H1 (cell line): ENCODE results near the gene PLEKHG1. TPM values are rescaled to one million over a fixed set of nuclear protein-coding genes. Genes with fewer than 3 reads are reported as not detected.

Experiments used
- CTCF ChIA-PET: fragments of 300-600 bp; sonication (Branson Sonifier 250); formaldehyde crosslinking; loops from one replicate; lab custom pipeline; 2021; ENCODE audit not compliant: partially characterized antibody; lab: Charles Lee
- POLR2A ChIA-PET: fragments of 300-600 bp; sonication (Branson Sonifier 250); formaldehyde crosslinking; loops from one replicate; lab custom pipeline; 2021; ENCODE audit warnings: inconsistent platforms; ENCODE audit not compliant: partially characterized antibody; lab: Charles Lee
- DNase-seq, 2 experiments: peaks; one replicate each; pipeline versions ENCODE4 v3.0.0 to v3.0.0-alpha.2; 2010 to 2022; ENCODE audit warnings: low spot score in 2 of 2, low read depth in 1 of 2, mixed read lengths in 1 of 2
- FAIRE-seq: peaks from 2 replicates; lab custom pipeline; 2011; peaks lifted over from hg19 to GRCh38; lab: Jason Lieb, UNC
- H2AFZ ChIP-seq: 2 replicates; pipeline ENCODE4 v1.8.1; 2012; ENCODE audit warnings: low read length, inconsistent platforms
- H2AK5ac ChIP-seq: 2 replicates; pipeline ENCODE4 v1.6.1; 2013; ENCODE audit warnings: low read depth, low read length
- H2BK120ac ChIP-seq: replicated peaks from 2 replicates; pipeline ENCODE3; 2013; ENCODE audit warnings: low read depth, low read length, inconsistent platforms
- H2BK12ac ChIP-seq: 2 replicates; pipeline ENCODE4 v1.6.1; 2013; ENCODE audit warnings: low read depth, low read length
- H2BK15ac ChIP-seq: 2 replicates; pipeline ENCODE4 v1.6.1; 2013; ENCODE audit warnings: low read length
- H2BK20ac ChIP-seq: 2 replicates; pipeline ENCODE4 v1.6.1; 2013; ENCODE audit warnings: low read length
- H2BK5ac ChIP-seq: 2 replicates; pipeline ENCODE4 v1.6.1; 2013; ENCODE audit warnings: low read depth, low read length
- H3K14ac ChIP-seq: 2 replicates; pipeline ENCODE4 v1.6.1; 2013; ENCODE audit warnings: inconsistent platforms; ENCODE audit not compliant: insufficient read length
- H3K18ac ChIP-seq: 2 replicates; pipeline ENCODE4 v1.6.1; 2013; ENCODE audit warnings: low read length; ENCODE audit errors: extremely low read depth
- H3K23ac ChIP-seq: 2 replicates; pipeline ENCODE4 v1.6.1; 2013; ENCODE audit warnings: inconsistent platforms; ENCODE audit not compliant: insufficient read length
- H3K23me2 ChIP-seq: 2 replicates; pipeline ENCODE4 v1.6.1; 2013; ENCODE audit warnings: low read depth, low read length
- H3K27ac ChIP-seq: 2 replicates; pipeline ENCODE4 v1.6.1; 2011; ENCODE audit warnings: low read depth, low read length, inconsistent platforms
- H3K27me3 ChIP-seq, 4 experiments: replicated peaks in 1 of 4; 1 replicate in 1 of 4; 2 replicates in 3 of 4; pipeline versions ENCODE4 v1.6.1 to v1.8.1; 2011 to 2013; ENCODE audit warnings: low read length in 3 of 4, mild to moderate bottlenecking in 3 of 4, inconsistent platforms in 2 of 4, mixed read lengths in 2 of 4, moderate library complexity in 1 of 4; ENCODE audit not compliant: control insufficient read depth in 3 of 4, insufficient read depth in 3 of 4; ENCODE audit errors: extremely low read depth in 1 of 4
- H3K36me3 ChIP-seq, 4 experiments: 2 replicates each; pipeline versions ENCODE4 v1.6.1 to v1.8.1; 2011 to 2013; ENCODE audit warnings: mild to moderate bottlenecking in 4 of 4, low read length in 3 of 4, moderate library complexity in 2 of 4, control low read depth in 1 of 4, inconsistent platforms in 1 of 4; ENCODE audit not compliant: insufficient read depth in 4 of 4, control insufficient read depth in 2 of 4
- H3K4ac ChIP-seq: replicated peaks from 2 replicates; pipeline ENCODE3; 2013; ENCODE audit warnings: low read length, low read depth, mixed read lengths, inconsistent platforms; ENCODE audit not compliant: insufficient read length
- H3K4me1 ChIP-seq, 4 experiments: replicated peaks in 1 of 4; 1 replicate in 1 of 4; 2 replicates in 3 of 4; pipeline versions ENCODE4 v1.6.1 to v1.8.1; 2011 to 2013; ENCODE audit warnings: low read length in 3 of 4, inconsistent platforms in 2 of 4, mixed read lengths in 1 of 4; ENCODE audit not compliant: insufficient read depth in 4 of 4, control insufficient read depth in 3 of 4
- H3K4me2 ChIP-seq, 2 experiments: 2 replicates each; pipeline versions ENCODE4 v1.6.1 to v1.8.1; 2011 to 2013; ENCODE audit warnings: low read depth in 2 of 2, low read length in 2 of 2, control low read depth in 1 of 2, inconsistent platforms in 1 of 2, mild to moderate bottlenecking in 1 of 2; ENCODE audit not compliant: insufficient read depth in 1 of 2
- H3K4me3 ChIP-seq, 4 experiments: fragments of 200-600, 300-600 bp in 1 of 4; sonication (generic), shearing (Covaris generic), sonication (Bioruptor Twin) in 1 of 4; 2 replicates each; pipeline versions ENCODE4 v1.5.1 to v1.8.1; 2011 to 2016; ENCODE audit warnings: low read length in 4 of 4, low read depth in 3 of 4, control low read depth in 2 of 4, inconsistent platforms in 2 of 4, mild to moderate bottlenecking in 2 of 4, mixed read lengths in 1 of 4, moderate library complexity in 1 of 4; ENCODE audit not compliant: insufficient read depth in 2 of 4; ENCODE audit errors: extremely low read depth in 1 of 4
- H3K56ac ChIP-seq: replicated peaks from 2 replicates; pipeline ENCODE3; 2013; ENCODE audit warnings: low read depth, mild to moderate bottlenecking, mixed read lengths, low read length, inconsistent platforms; ENCODE audit not compliant: insufficient read length
- H3K79me1 ChIP-seq: 2 replicates; pipeline ENCODE4 v1.6.1; 2013; ENCODE audit warnings: low read depth, low read length, control low read depth
- H3K79me2 ChIP-seq, 2 experiments: 2 replicates each; pipeline versions ENCODE4 v1.6.1 to v1.8.1; 2012 to 2013; ENCODE audit warnings: low read length in 2 of 2, mild to moderate bottlenecking in 2 of 2, inconsistent platforms in 1 of 2; ENCODE audit not compliant: insufficient read depth in 2 of 2, control insufficient read depth in 1 of 2
- H3K9ac ChIP-seq, 4 experiments: replicated peaks in 1 of 4; 1 replicate in 1 of 4; 2 replicates in 3 of 4; pipeline versions ENCODE4 v1.6.1 to v1.8.1; 2011 to 2013; ENCODE audit warnings: low read depth in 3 of 4, low read length in 3 of 4, control low read depth in 2 of 4, mild to moderate bottlenecking in 2 of 4, moderate library complexity in 2 of 4, inconsistent platforms in 1 of 4; ENCODE audit errors: extremely low read depth in 1 of 4
- H3K9me3 ChIP-seq, 2 experiments: 2 replicates each; pipeline versions ENCODE4 v1.6.1 to v1.8.1; 2012 to 2013; ENCODE audit warnings: mild to moderate bottlenecking in 2 of 2, moderate library complexity in 2 of 2, control low read depth in 1 of 2, inconsistent platforms in 1 of 2, low read depth in 1 of 2, low read length in 1 of 2, mixed read lengths in 1 of 2; ENCODE audit not compliant: insufficient read depth in 2 of 2
- H4K20me1 ChIP-seq, 2 experiments: replicated peaks in 1 of 2; 2 replicates each; pipeline versions ENCODE3 to v1.8.1; 2011 to 2013; ENCODE audit warnings: inconsistent platforms in 2 of 2, low read length in 2 of 2, mild to moderate bottlenecking in 1 of 2; ENCODE audit not compliant: insufficient read depth in 2 of 2, control insufficient read depth in 1 of 2
- H4K5ac ChIP-seq: 2 replicates; pipeline ENCODE4 v1.6.1; 2013; ENCODE audit warnings: low read length, low read depth, mixed read lengths, inconsistent platforms; ENCODE audit not compliant: insufficient read length
- H4K8ac ChIP-seq: 2 replicates; pipeline ENCODE4 v1.8.0; 2013; ENCODE audit warnings: mild to moderate bottlenecking, moderate library complexity, low read length, inconsistent platforms; ENCODE audit not compliant: insufficient read depth; ENCODE audit errors: extremely low read depth
- H4K91ac ChIP-seq: replicated peaks from 2 replicates; pipeline ENCODE3; 2013; ENCODE audit warnings: low read length, mixed read lengths, inconsistent platforms; ENCODE audit not compliant: insufficient read length
- KDM1A ChIP-seq: fragments of 200-600, 300-600 bp; sonication (generic); IDR thresholded peaks from 2 replicates; pipeline ENCODE4 v1.7.1; 2016; ENCODE audit warnings: mild to moderate bottlenecking, low read length, borderline replicate concordance
- SAP30 ChIP-seq: fragments of 300-600 bp; sonication (generic); IDR thresholded peaks from 2 replicates; pipeline ENCODE4 v1.7.1; 2012; ENCODE audit warnings: low read length, moderate library complexity, mild to moderate bottlenecking, inconsistent platforms; ENCODE audit not compliant: insufficient read depth, insufficient replicate concordance
- TAF7 ChIP-seq: optimal IDR thresholded peaks from 2 replicates; pipeline ENCODE3; 2011; ENCODE audit warnings: low read depth, mild to moderate bottlenecking, inconsistent platforms, low read length, moderate library complexity, borderline replicate concordance
- WGBS, 2 experiments: shearing (Covaris generic) in 1 of 2; methylation state at CpG; one replicate each; pipeline versions ENCODE4 v1.1.6 to v1.1.7; 2013 to 2015; ENCODE audit warnings: low lambda C conversion rate in 2 of 2, mixed read lengths in 2 of 2, inconsistent platforms in 1 of 2, low coverage in 1 of 2, missing lambda C conversion rate in 1 of 2; ENCODE audit not compliant: insufficient replicate concordance in 2 of 2, insufficient coverage in 1 of 2, insufficient read length in 1 of 2; ENCODE audit errors: extremely low coverage in 1 of 2, missing lambda C conversion rate in 1 of 2; 5-methylcytosine and 5-hydroxymethylcytosine counted together
- polyA plus RNA-seq, 7 experiments: library from polyadenylated mRNA; depleted of rRNA in 3 of 7; stranded (reverse) in 5 of 7; unstranded in 2 of 7; fragments of >200 nt in 5 of 7; fragments of 200-250 nt in 2 of 7; gene quantifications; 1 replicate in 5 of 7; 2 replicates in 1 of 7; 4 replicates in 1 of 7; pipeline versions ENCODE4 v1.2.1 to v1.2.3, GENCODE V29; 2011 to 2013; ENCODE audit warnings: missing spikeins in 2 of 7, mixed read lengths in 2 of 7
- total RNA-seq: library from RNA; stranded (reverse); fragmentation: NEBNext Ultra II Directional; extraction: Animal tissue kit (Norgen Biotek cat#: 25700); gene quantifications from 2 replicates; pipeline ENCODE4 v1.2.1, GENCODE V29; 2021

PLEKHG1 gene
- total and polyA plus RNA-seq, 2 of the 8 experiments (the other 6 are each of a cell fraction or from before 2014, with no cell fraction given), result 0.94 to 2.2 TPM

GRCh38 chr6:150568560-150568959 is 31.1 kb upstream of the PLEKHG1 start:
- no peaks in the 10 kb centered on the region; a peak in 1 of 7 replicates for H3K27me3 ChIP-seq
- no peak overlapping the region for H3K56ac ChIP-seq
- no peak overlapping the region for H3K23ac ChIP-seq
- H3K18ac ChIP-seq, result no peak overlapping the region
- no peak for FAIRE-seq
- H3K4me2 ChIP-seq, result no peak overlapping the region
- no peaks in the 10 kb centered on the region for H3K79me2 ChIP-seq
- 89% methylated on average over 3 of the region's 3 CpGs; no CpG with 5 or more reads in 1 of the 2 experiments for WGBS, 2 experiments
- no peak overlapping the region for H4K91ac ChIP-seq
- H3K79me1 ChIP-seq, result no peaks in the 10 kb centered on the region
- no peak overlapping the region for H2BK20ac ChIP-seq
- no peak for DNase-seq
- H3K27ac ChIP-seq, result no peak overlapping the region
- H3K4me1 ChIP-seq, result peaks cover 0 to 2% (median 0%) of the 10 kb centered on the region in 4 experiments; a peak in 1 of 7 replicates
- no peak overlapping the region for H3K9ac ChIP-seq
- H3K23me2 ChIP-seq, result no peaks in the 10 kb centered on the region
- no peak overlapping the region for H2BK5ac ChIP-seq
- no peaks in the 10 kb centered on the region for H4K20me1 ChIP-seq
- POLR2A ChIA-PET, result no interaction called here
- no peak overlapping the region for H2AFZ ChIP-seq
- H4K5ac ChIP-seq, result no peak overlapping the region
- no peaks in the 10 kb centered on the region for H3K36me3 ChIP-seq
- no peak overlapping the region for H4K8ac ChIP-seq
- H2BK12ac ChIP-seq, result no peak overlapping the region
- no peak overlapping the region for H3K14ac ChIP-seq
- no peak overlapping the region for H3K4ac ChIP-seq
- H2AK5ac ChIP-seq, result no peak overlapping the region
- CTCF ChIA-PET, result interaction anchor here (0.5 to 1.6 kb wide), 6 partner anchors 9 to 249 kb away, joined by 3 to 5 read pairs (median 3); no protein-coding TSS in a partner anchor
- H3K9me3 ChIP-seq, result no peaks in the 10 kb centered on the region
- no peak overlapping the region for H2BK15ac ChIP-seq
- H2BK120ac ChIP-seq, result no peak overlapping the region
- H3K4me3 ChIP-seq, result no peak overlapping the region
- no peak for TF ChIP-seq KDM1A
- TF ChIP-seq TAF7, result no peak
- TF ChIP-seq SAP30, result no peak
